Sigmoid colon (tissue), 7 donors: ENCODE results near the gene PSD4. TPM values are rescaled to one million over a fixed set of nuclear protein-coding genes. Genes with fewer than 3 reads are reported as not detected.

ENCODE experiments used
- DNase-seq: peaks from one replicate; pipeline ENCODE4 v3.0.0-alpha.2; 2019
- H3K27ac ChIP-seq, 4 donors: fragments of 200-600 bp; sonication (generic); one replicate each; pipeline ENCODE4 v1.5.1; 2016 to 2019; ENCODE audit warnings: mild to moderate bottlenecking in 1 of 4
- H3K27me3 ChIP-seq, 3 donors: fragments of 200-600 bp; sonication (generic); one replicate each; pipeline ENCODE4 v1.5.1; 2019; ENCODE audit warnings: mild to moderate bottlenecking in 1 of 3
- H3K36me3 ChIP-seq, 4 donors: fragments of 200-600 bp; sonication (generic); one replicate each; pipeline ENCODE4 v1.5.1; 2016 to 2019
- H3K4me1 ChIP-seq, 4 donors: fragments of 200-600 bp; sonication (generic); one replicate each; pipeline ENCODE4 v1.5.1; 2017 to 2019
- H3K4me3 ChIP-seq, 4 donors: fragments of 200-600 bp; sonication (generic); one replicate each; pipeline ENCODE4 v1.5.1; 2017 to 2019; ENCODE audit warnings: mild to moderate bottlenecking in 2 of 4, moderate library complexity in 1 of 4
- H3K9me3 ChIP-seq, 4 donors: fragments of 200-600 bp in 3 of 4; sonication (generic) in 3 of 4; one replicate each; pipeline versions ENCODE4 v1.5.1 to v1.6.1; 2013 to 2019
- CTCF ChIP-seq, 4 experiments: fragments of 450-650 bp in 3 of 4; fragments of 200-600 bp in 1 of 4; IDR thresholded peaks; one replicate each; pipeline ENCODE4 v1.5.1; 2016 to 2019; ENCODE audit warnings: antibody characterized with exemption in 4 of 4, mild to moderate bottlenecking in 3 of 4, moderate library complexity in 2 of 4
- EP300 ChIP-seq, 4 donors: sonication (generic); formaldehyde crosslinking; IDR thresholded peaks; one replicate each; pipeline ENCODE4 v1.6.1; 2017; ENCODE audit warnings: antibody characterized with exemption in 4 of 4
- POLR2A ChIP-seq, 2 donors: fragments of 450-650 bp; IDR thresholded peaks; one replicate each; pipeline ENCODE4 v1.6.1; 2016; ENCODE audit warnings: antibody characterized with exemption in 2 of 2, mild to moderate bottlenecking in 2 of 2, moderate library complexity in 2 of 2
- POLR2AphosphoS5 ChIP-seq, 4 donors: sonication (generic); formaldehyde crosslinking; IDR thresholded peaks; one replicate each; pipeline ENCODE4 v1.6.1; 2017; ENCODE audit warnings: antibody characterized with exemption in 4 of 4
- WGBS, 2 donors: extraction: QIAGEN DNeasy Blood & Tissue Kit; methylation state at CpG; one replicate each; pipeline ENCODE4 v1.1.7; 2013; 5-methylcytosine and 5-hydroxymethylcytosine counted together
- intact Hi-C: fragments of 100-400 bp; cut with DNase I; formaldehyde crosslinking; loops from one replicate; pipeline ENCODE4 v1.15.1; 2023
- polyA plus RNA-seq, 3 donors: library from polyadenylated mRNA; stranded (reverse); fragments of 200-250 nt; gene quantifications; one replicate each; pipeline ENCODE4 v1.2.3, GENCODE V29; 2013
- total RNA-seq, 4 donors: library from RNA; depleted of rRNA; stranded (reverse); fragments of >200 nt; gene quantifications; one replicate each; pipeline ENCODE4 v1.1.0, GENCODE V29; 2016
- donor health status: healthy with polysubstance abuse.
- donor health status: Bipolar disorder and iron deficiency.
- donor health status: healthy.

Gene PSD4
- total and polyA plus RNA-seq, 7 donors: 1.4 to 51.6 (median 6.6) TPM

- intact Hi-C loops: no loop called here
- no peak for DNase-seq
- Histone ChIP-seq H3K9me3 (no peaks in the 10 kb centered on the region), H3K4me1 (no peaks in the 10 kb centered on the region), H3K27ac (no peak overlapping the region), H3K4me3 (peak overlapping the region in 3 of 4 donors; percentile 24 to 26 (median 25)), H3K36me3 (no peaks in the 10 kb centered on the region), H3K27me3 (peaks cover 0 to 28% (median 12%) of the 10 kb centered on the region in 3 donors)
- 56 to 61% methylated on average over 10 of the region's 10 CpGs for WGBS, 2 donors
- TF ChIP-seq EP300 (IDR thresholded peaks at IDR 0.05): no peak
- TF ChIP-seq POLR2A (IDR thresholded peaks at IDR 0.05): no peak
- no peak for TF ChIP-seq CTCF (IDR thresholded peaks at IDR 0.05)
- no peak for TF ChIP-seq POLR2AphosphoS5 (IDR thresholded peaks at IDR 0.05)
These were observed 17.3 kb upstream of the PSD4 start for GRCh38 chr2:113156278-113157117.

GRCh38 chr2:113157118-113157896 is 16.5 kb upstream of the PSD4 start:
- Histone ChIP-seq H3K4me3 (peak overlapping the region in 3 of 4 donors; percentile 24 to 26 (median 25)), H3K36me3 (no peaks in the 10 kb centered on the region), H3K4me1 (no peaks in the 10 kb centered on the region), H3K9me3 (no peaks in the 10 kb centered on the region), H3K27me3 (peaks cover 0 to 28% (median 12%) of the 10 kb centered on the region in 3 donors), H3K27ac (no peak overlapping the region)
- intact Hi-C loops: no loop called here
- no peak for DNase-seq
- WGBS, 2 donors: 1% methylated on average over 92 of the region's 92 CpGs
- TF ChIP-seq POLR2A (IDR thresholded peaks at IDR 0.05) (no peak), EP300 (IDR thresholded peaks at IDR 0.05) (no peak), CTCF (IDR thresholded peaks at IDR 0.05) (no peak), POLR2AphosphoS5 (IDR thresholded peaks at IDR 0.05) (no peak)

- Histone ChIP-seq H3K4me1 (no peaks in the 10 kb centered on the region), H3K27me3 (peaks cover 0 to 28% (median 12%) of the 10 kb centered on the region in 3 donors), H3K36me3 (no peaks in the 10 kb centered on the region), H3K4me3 (peak overlapping the region in 3 of 4 donors; percentile 24 to 26 (median 25)), H3K27ac (no peak overlapping the region), H3K9me3 (no peaks in the 10 kb centered on the region)
- TF ChIP-seq CTCF (IDR thresholded peaks at IDR 0.05): no peak
- no peak for TF ChIP-seq POLR2A (IDR thresholded peaks at IDR 0.05)
- TF ChIP-seq EP300 (IDR thresholded peaks at IDR 0.05): no peak
- no peak for TF ChIP-seq POLR2AphosphoS5 (IDR thresholded peaks at IDR 0.05)
- intact Hi-C loops: no loop called here
- 22 to 50% methylated on average over 10 of the region's 10 CpGs for WGBS, 2 donors
- no peak for DNase-seq
These were observed 15.6 kb upstream of the PSD4 start for GRCh38 chr2:113157897-113158753.

- WGBS, 2 donors: 82 to 85% methylated on average over 4 of the region's 4 CpGs
- H3K27me3 ChIP-seq: peaks cover 0 to 28% (median 12%) of the 10 kb centered on the region in 3 donors
- H3K36me3 ChIP-seq: no peaks in the 10 kb centered on the region
- no peak for TF ChIP-seq POLR2AphosphoS5 (IDR thresholded peaks at IDR 0.05)
- TF ChIP-seq EP300 (IDR thresholded peaks at IDR 0.05): no peak
- no peak for TF ChIP-seq POLR2A (IDR thresholded peaks at IDR 0.05)
- no peak for TF ChIP-seq CTCF (IDR thresholded peaks at IDR 0.05)
- DNase-seq: no peak
- H3K9me3 ChIP-seq: no peaks in the 10 kb centered on the region
- H3K4me3 ChIP-seq: no peak overlapping the region
- no peak overlapping the region for H3K27ac ChIP-seq
- H3K4me1 ChIP-seq: no peaks in the 10 kb centered on the region
- intact Hi-C loops: no loop called here
These were observed 14.8 kb upstream of the PSD4 start for GRCh38 chr2:113158884-113159553.
